Measurements from ENCODE around the gene RBM15. TPM values are rescaled to one million over a fixed set of nuclear protein-coding genes. Genes with fewer than 3 reads are reported as not detected.

Gene RBM15
- total RNA-seq, 2 experiments from 2014 or later: 59.1 to 60.2 TPM

- no peaks in the 10 kb centered on the region for H3K27me3 Mint-ChIP-seq
- H3K9me3 Mint-ChIP-seq: no peaks in the 10 kb centered on the region
- no peak overlapping the region for H3K4me3 Mint-ChIP-seq
- H3K36me3 Mint-ChIP-seq: peaks cover 65% of the 10 kb centered on the region
- ChIA-PET POLR2A (interaction anchor here (0.7 kb wide), 1 partner anchor 69 kb away, joined by 3 read pairs; no protein-coding TSS in a partner anchor), CTCF (interaction anchor here (0.7 to 2.0 kb wide), 5 partner anchors 29 to 305 kb away, joined by 3 to 9 read pairs (median 3); no protein-coding TSS in a partner anchor)
- intact Hi-C loops (cut with micrococcal nuclease): no loop called here
- DNase-seq: no peak
- H3K4me1 Mint-ChIP-seq (ENCODE audit: low read depth): peaks cover 71% of the 10 kb centered on the region
- no peak overlapping the region for H3K27ac Mint-ChIP-seq
These were observed 2.7 kb downstream of the RBM15 start for GRCh38 chr1:110341872-110342331.

- Mint-ChIP-seq H3K4me3 (no peak overlapping the region), H3K4me1 (ENCODE audit: low read depth) (peaks cover 78% of the 10 kb centered on the region), H3K36me3 (peaks cover 74% of the 10 kb centered on the region), H3K9me3 (no peaks in the 10 kb centered on the region), H3K27me3 (no peaks in the 10 kb centered on the region), H3K27ac (peak overlapping the region; percentile 79)
- POLR2A ChIA-PET: no interaction called here
- intact Hi-C loops (cut with micrococcal nuclease): no loop called here
- no peak for DNase-seq
- CTCF ChIA-PET: interaction anchor here (1.3 to 1.5 kb wide), 2 partner anchors 134 to 140 kb away, joined by 3 read pairs; no protein-coding TSS in a partner anchor
These were observed 4.1 kb downstream of the RBM15 start for GRCh38 chr1:110343249-110343648.

GRCh38 chr1:110344152-110344551 lies 5.0 kb downstream of the RBM15 start:
- Mint-ChIP-seq H3K36me3 (peaks cover 82% of the 10 kb centered on the region), H3K27me3 (no peaks in the 10 kb centered on the region), H3K9me3 (no peaks in the 10 kb centered on the region), H3K4me3 (peak overlapping the region; percentile 44), H3K4me1 (ENCODE audit: low read depth) (peaks cover 87% of the 10 kb centered on the region), H3K27ac (peak overlapping the region; percentile 79)
- intact Hi-C loops (cut with micrococcal nuclease): no loop called here
- ChIA-PET CTCF (interaction anchor here (0.7 to 1.5 kb wide), 4 partner anchors 116 to 141 kb away, joined by 3 read pairs; no protein-coding TSS in a partner anchor), POLR2A (no interaction called here)
- DNase-seq: no peak

- H3K36me3 Mint-ChIP-seq: peaks cover 74% of the 10 kb centered on the region
These were observed 6.3 kb downstream of the RBM15 start for GRCh38 chr1:110345480-110345879.

GRCh38 chr1:110346690-110347089 lies 7.5 kb downstream of the RBM15 start:
- peaks cover 66% of the 10 kb centered on the region for H3K36me3 Mint-ChIP-seq
- peaks cover 91% of the 10 kb centered on the region for H3K4me1 Mint-ChIP-seq (ENCODE audit: low read depth)
- ChIA-PET POLR2A (interaction anchor here (1.9 kb wide), 1 partner anchor 8 kb away, joined by 7 read pairs; no protein-coding TSS in a partner anchor), CTCF (interaction anchor here (2.5 kb wide), 1 partner anchor 139 kb away, joined by 10 read pairs; no protein-coding TSS in a partner anchor)
- intact Hi-C loops (cut with micrococcal nuclease): no loop called here
- no peak overlapping the region for H3K27ac Mint-ChIP-seq
- no peaks in the 10 kb centered on the region for H3K27me3 Mint-ChIP-seq
- no peaks in the 10 kb centered on the region for H3K9me3 Mint-ChIP-seq
- no peak overlapping the region for H3K4me3 Mint-ChIP-seq
- no peak for DNase-seq

More at GRCh38 chr1:110345480-110345879, 6.3 kb downstream of the RBM15 start:
- H3K27me3 Mint-ChIP-seq: no peaks in the 10 kb centered on the region
- DNase-seq: no peak
- intact Hi-C loops (cut with micrococcal nuclease): no loop called here
- CTCF ChIA-PET: no interaction called here
- peaks cover 91% of the 10 kb centered on the region for H3K4me1 Mint-ChIP-seq (ENCODE audit: low read depth)
- no peaks in the 10 kb centered on the region for H3K9me3 Mint-ChIP-seq
- no peak overlapping the region for H3K4me3 Mint-ChIP-seq
- no peak overlapping the region for H3K27ac Mint-ChIP-seq
- POLR2A ChIA-PET: interaction anchor here (0.6 kb wide), 1 partner anchor 551 kb away, joined by 3 read pairs; no protein-coding TSS in a partner anchor

DNA sequence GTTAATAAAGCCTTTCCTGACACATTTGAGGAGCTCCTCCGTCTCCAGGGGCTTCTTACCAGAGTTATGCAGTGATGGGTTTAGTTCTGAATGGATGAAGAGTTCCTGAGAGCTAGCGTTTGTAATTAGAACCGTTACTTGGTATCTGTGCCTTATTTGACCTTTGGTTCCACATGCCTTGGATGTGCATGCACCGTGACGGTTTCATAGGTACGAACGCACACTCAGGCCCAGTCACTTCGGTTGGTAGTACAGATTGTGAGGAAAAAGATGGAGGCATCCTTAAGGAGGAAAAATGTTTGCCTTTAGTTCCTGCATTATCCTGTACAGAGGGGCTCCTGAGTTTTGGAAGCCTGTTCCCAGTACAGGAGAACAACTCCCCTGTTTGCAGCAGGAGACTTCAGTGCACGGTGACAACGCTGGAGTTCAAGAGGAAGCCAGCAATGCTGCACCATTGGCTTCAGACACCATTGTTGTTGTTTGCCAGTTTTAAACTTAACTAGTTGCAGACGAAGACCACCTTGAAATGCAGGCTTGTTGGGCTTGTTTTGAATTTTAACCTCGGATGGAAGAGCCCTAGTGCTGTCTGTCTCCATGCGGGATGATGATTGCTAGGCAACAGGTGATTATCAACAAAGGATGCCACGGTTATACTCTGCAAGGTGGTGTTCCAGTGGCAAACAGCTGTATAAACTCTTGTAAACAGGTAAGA lies 8.2 kb downstream of the RBM15 start:
- CTCF ChIA-PET: interaction anchor here (1.7 to 2.5 kb wide), 2 partner anchors 65 to 139 kb away, joined by 4 to 10 read pairs; no protein-coding TSS in a partner anchor

GRCh38 chr1:110348050-110348449 lies 8.9 kb downstream of the RBM15 start:
- DNase-seq: no peak
- Mint-ChIP-seq H3K9me3 (no peaks in the 10 kb centered on the region), H3K4me3 (peak overlapping the region; percentile 36), H3K36me3 (peaks cover 53% of the 10 kb centered on the region), H3K27me3 (no peaks in the 10 kb centered on the region), H3K4me1 (ENCODE audit: low read depth) (peaks cover 82% of the 10 kb centered on the region), H3K27ac (no peak overlapping the region)
- intact Hi-C loops (cut with micrococcal nuclease): no loop called here
- POLR2A ChIA-PET: interaction anchor here (1.4 kb wide), 1 partner anchor 9 kb away, joined by 16 read pairs; the partner anchor contains the start of gene RBM15
- CTCF ChIA-PET: interaction anchor here (1.0 to 2.5 kb wide), 7 partner anchors 9 to 288 kb away, joined by 3 to 14 read pairs (median 5); partner anchors contain the start of gene RBM15

More for the DNA sequence above, 8.2 kb downstream of the RBM15 start:
- H3K27me3 Mint-ChIP-seq: no peaks in the 10 kb centered on the region
- H3K9me3 Mint-ChIP-seq: no peaks in the 10 kb centered on the region
- intact Hi-C loops (cut with micrococcal nuclease): no loop called here
- H3K4me3 Mint-ChIP-seq: no peak overlapping the region
- POLR2A ChIA-PET: interaction anchor here (1.9 kb wide), 1 partner anchor 9 kb away, joined by 7 read pairs; no protein-coding TSS in a partner anchor
- H3K27ac Mint-ChIP-seq: no peak overlapping the region
- DNase-seq: no peak
- peaks cover 60% of the 10 kb centered on the region for H3K36me3 Mint-ChIP-seq
- H3K4me1 Mint-ChIP-seq (ENCODE audit: low read depth): peaks cover 88% of the 10 kb centered on the region

- CTCF ChIA-PET: interaction anchor here (0.9 to 2.1 kb wide), 12 partner anchors 10 to 289 kb away, joined by 3 to 14 read pairs (median 4); partner anchors contain the start of genes KCNC4 and RBM15
- DNase-seq: no peak
- Mint-ChIP-seq H3K36me3 (peaks cover 46% of the 10 kb centered on the region), H3K9me3 (no peaks in the 10 kb centered on the region), H3K27ac (peak overlapping the region; percentile 29), H3K27me3 (no peaks in the 10 kb centered on the region), H3K4me1 (ENCODE audit: low read depth) (peaks cover 82% of the 10 kb centered on the region), H3K4me3 (no peak overlapping the region)
- intact Hi-C loops (cut with micrococcal nuclease): no loop called here
- POLR2A ChIA-PET: interaction anchor here (1.4 kb wide), 1 partner anchor 9 kb away, joined by 16 read pairs; the partner anchor contains the start of gene RBM15
These were observed 9.6 kb downstream of the RBM15 start for GRCh38 chr1:110348771-110349170.

GRCh38 chr1:110350360-110350759 lies 11.2 kb downstream of the RBM15 start:
- H3K4me3 Mint-ChIP-seq: no peak overlapping the region
- no peaks in the 10 kb centered on the region for H3K9me3 Mint-ChIP-seq
- peaks cover 36% of the 10 kb centered on the region for H3K36me3 Mint-ChIP-seq
- CTCF ChIA-PET: interaction anchor here (1.0 to 2.0 kb wide), 4 partner anchors 12 to 146 kb away, joined by 3 to 8 read pairs (median 6); partner anchors contain the start of genes KCNC4 and RBM15
- POLR2A ChIA-PET: no interaction called here
- no peak overlapping the region for H3K27ac Mint-ChIP-seq
- H3K27me3 Mint-ChIP-seq: no peaks in the 10 kb centered on the region
- DNase-seq: no peak
- peaks cover 75% of the 10 kb centered on the region for H3K4me1 Mint-ChIP-seq (ENCODE audit: low read depth)
- intact Hi-C loops (cut with micrococcal nuclease): no loop called here

GRCh38 chr1:110355321-110355720 lies 16.1 kb downstream of the RBM15 start:
- no peak overlapping the region for H3K27ac Mint-ChIP-seq
- intact Hi-C loops (cut with micrococcal nuclease): no loop called here
- ChIA-PET CTCF (no interaction called here), POLR2A (no interaction called here)
- H3K9me3 Mint-ChIP-seq: no peaks in the 10 kb centered on the region
- no peaks in the 10 kb centered on the region for H3K27me3 Mint-ChIP-seq
- H3K36me3 Mint-ChIP-seq: peaks cover 19% of the 10 kb centered on the region
- DNase-seq: no peak
- no peak overlapping the region for H3K4me3 Mint-ChIP-seq
- peaks cover 42% of the 10 kb centered on the region for H3K4me1 Mint-ChIP-seq (ENCODE audit: low read depth)

GRCh38 chr1:110356379-110356778 lies 17.2 kb downstream of the RBM15 start:
- intact Hi-C loops (cut with micrococcal nuclease): no loop called here
- H3K27ac Mint-ChIP-seq: no peak overlapping the region
- peaks cover 38% of the 10 kb centered on the region for H3K4me1 Mint-ChIP-seq (ENCODE audit: low read depth)
- H3K36me3 Mint-ChIP-seq: peaks cover 20% of the 10 kb centered on the region
- H3K27me3 Mint-ChIP-seq: no peaks in the 10 kb centered on the region
- CTCF ChIA-PET: no interaction called here
- no peak for DNase-seq
- H3K9me3 Mint-ChIP-seq: no peaks in the 10 kb centered on the region
- POLR2A ChIA-PET: no interaction called here
- no peak overlapping the region for H3K4me3 Mint-ChIP-seq

DNA sequence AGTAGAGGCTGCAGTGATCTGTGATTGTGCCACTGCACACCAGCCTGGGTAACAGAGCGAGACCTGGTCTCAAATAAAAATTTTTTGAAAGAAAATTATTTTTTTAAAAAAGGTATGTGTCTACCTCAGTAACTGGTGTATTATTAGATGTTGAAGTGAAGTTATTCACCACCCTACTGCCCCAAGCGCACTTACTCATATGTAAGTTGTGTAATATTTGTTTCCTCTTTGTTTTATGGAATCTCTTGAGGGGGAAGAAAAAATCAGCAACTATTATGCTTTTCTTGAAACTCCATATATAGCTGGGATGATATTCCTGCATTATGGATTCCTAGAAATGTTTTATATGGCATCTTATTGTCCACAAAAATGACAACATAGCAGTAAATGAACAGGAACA lies 21.3 kb downstream of the RBM15 start:
- DNase-seq: no peak
- Mint-ChIP-seq H3K27me3 (no peaks in the 10 kb centered on the region), H3K9me3 (no peaks in the 10 kb centered on the region), H3K27ac (no peak overlapping the region), H3K4me3 (no peak overlapping the region), H3K4me1 (ENCODE audit: low read depth) (peaks cover 22% of the 10 kb centered on the region), H3K36me3 (peaks cover 29% of the 10 kb centered on the region)
- ChIA-PET CTCF (interaction anchor here (1.2 kb wide), 1 partner anchor 52 kb away, joined by 4 read pairs; no protein-coding TSS in a partner anchor), POLR2A (interaction anchor here (2.0 kb wide), 1 partner anchor 21 kb away, joined by 4 read pairs; the partner anchor contains the start of gene RBM15)
- intact Hi-C loops (cut with micrococcal nuclease): no loop called here

Data from activated CD4-positive, alpha-beta memory T cell treated with anti-CD3 and anti-CD28 coated beads for 36 hours (primary cell).